K562 (cell line): Measurements from ENCODE around the gene CCDC136. TPM values are rescaled to one million over a fixed set of nuclear protein-coding genes. Genes with fewer than 3 reads are reported as not detected.

Experiments
- ADNP ChIP-seq: fragments of 200-800 bp; sonication (Bioruptor generic); IDR thresholded peaks from 2 replicates; pipeline ENCODE4 v1.6.1; 2016; ENCODE audit warnings: missing genetic modification characterization, missing compliant biosample characterization
- CREB3 ChIP-seq: fragments of 450-650 bp; conservative IDR thresholded peaks from 2 replicates; pipeline ENCODE4 v1.6.1; 2016; ENCODE audit warnings: missing genetic modification characterization, low read depth, mild to moderate bottlenecking, missing compliant biosample characterization, moderate library complexity
- ELF2 ChIP-seq: fragments of 250-450 bp; sonication (Bioruptor Pico); IDR thresholded peaks from 2 replicates; pipeline ENCODE4 v1.5.0; 2021; ENCODE audit warnings: mild to moderate bottlenecking
- ETS1 ChIP-seq: conservative IDR thresholded peaks from 2 replicates; pipeline ENCODE4 v1.6.1; 2011; ENCODE audit warnings: low read depth, mild to moderate bottlenecking, low read length; ENCODE audit not compliant: control insufficient read depth
- HDAC1 ChIP-seq, 2 experiments: fragments of 450-650 bp; IDR thresholded peaks; 2 replicates each; pipeline ENCODE4 v1.6.1; 2016 to 2017; ENCODE audit warnings: inconsistent platforms in 1 of 2, mild to moderate bottlenecking in 1 of 2, moderate library complexity in 1 of 2
- HDAC3 ChIP-seq: fragments of 450-650 bp; IDR thresholded peaks from 2 replicates; pipeline ENCODE4 v1.6.1; 2018; ENCODE audit warnings: borderline replicate concordance, mild to moderate bottlenecking, moderate library complexity; ENCODE audit not compliant: partially characterized antibody
- NR2F6 ChIP-seq: fragments of 450-650 bp; formaldehyde crosslinking; IDR thresholded peaks from 2 replicates; pipeline ENCODE4 v1.4.0; 2020; ENCODE audit warnings: mild to moderate bottlenecking
- RBBP5 ChIP-seq: fragments of 200-600 bp; sonication (generic); IDR thresholded peaks from 2 replicates; pipeline ENCODE4 v1.6.1; 2012; ENCODE audit warnings: borderline replicate concordance, mild to moderate bottlenecking, low read length, control low read depth, inconsistent platforms; ENCODE audit not compliant: insufficient read depth, poor library complexity, severe bottlenecking
- SAP30 ChIP-seq: fragments of 200-600 bp; sonication (generic); IDR thresholded peaks from 2 replicates; pipeline ENCODE4 v1.6.1; 2012; ENCODE audit warnings: borderline replicate concordance, low read depth, mild to moderate bottlenecking, moderate library complexity, low read length, control low read depth, inconsistent platforms; ENCODE audit not compliant: insufficient read depth, poor library complexity, severe bottlenecking
- TEAD1 ChIP-seq, 2 experiments: fragments of 450-650 bp in 1 of 2; sonication (generic) in 1 of 2; formaldehyde crosslinking; IDR thresholded peaks; 2 replicates each; pipeline versions ENCODE4 v1.4.0 to v1.8.0; 2020 to 2022; ENCODE audit warnings: mild to moderate bottlenecking in 2 of 2, missing genetic modification reagents in 1 of 2
- ZFP36 ChIP-seq: fragments of 150-350 bp; IDR thresholded peaks from 2 replicates; pipeline ENCODE4 v1.6.1; 2018; ENCODE audit warnings: low read length, low read depth; ENCODE audit not compliant: partially characterized antibody
- ZNF12 ChIP-seq: sonication (generic); formaldehyde crosslinking; IDR thresholded peaks from 2 replicates; pipeline ENCODE4 v1.4.0; 2020; ENCODE audit warnings: mild to moderate bottlenecking, missing genetic modification reagents
- polyA plus RNA-seq, 8 experiments: library from polyadenylated mRNA; depleted of rRNA in 4 of 8; stranded (reverse) in 5 of 8; unstranded in 3 of 8; fragments of >200 nt; fragmentation: Nextera tagmentation in 2 of 8; fragmentation: Illumina TruSeq in 1 of 8; extraction: Ambion mirVana in 2 of 8; extraction: Trizol in 1 of 8; gene quantifications; 2 replicates each; pipeline versions ENCODE4 v1.2.1 to v1.2.3, GENCODE V29; 2011 to 2014; ENCODE audit warnings: inconsistent platforms in 1 of 8, missing spikeins in 1 of 8
- total RNA-seq, 7 experiments: library from RNA; depleted of rRNA in 6 of 7; stranded (reverse); fragments of >200 nt in 6 of 7; fragmentation: Illumina TruSeq in 2 of 7; extraction: Trizol in 2 of 7; gene quantifications; 2 replicates each; pipeline versions ENCODE4 v1.2.1 to v1.2.3, GENCODE V29; 2011 to 2021; ENCODE audit warnings: low replicate concordance in 1 of 7
- TF ChIP-seq, protein P1 (sequence below), 2 experiments: fragments of 450-650 bp; conservative IDR thresholded peaks; 2 replicates each; pipeline ENCODE4 v1.6.1; 2017; ENCODE audit warnings: mild to moderate bottlenecking in 2 of 2, moderate library complexity in 2 of 2

Gene CCDC136
- total and polyA plus RNA-seq, 9 of the 15 experiments (the other 6 are each of a cell fraction or from before 2014, with no cell fraction given): 2.4 to 40.8 (median 26.5) TPM

- TF ChIP-seq HDAC3: no peak
- peak; percentile 42; the same call in 1 of the 2 replicates for TF ChIP-seq ETS1
- no peak for TF ChIP-seq ZNF12 (CRISPR knock-in tag)
- no peak for TF ChIP-seq ADNP (tag)
- TF ChIP-seq, protein P1, sequence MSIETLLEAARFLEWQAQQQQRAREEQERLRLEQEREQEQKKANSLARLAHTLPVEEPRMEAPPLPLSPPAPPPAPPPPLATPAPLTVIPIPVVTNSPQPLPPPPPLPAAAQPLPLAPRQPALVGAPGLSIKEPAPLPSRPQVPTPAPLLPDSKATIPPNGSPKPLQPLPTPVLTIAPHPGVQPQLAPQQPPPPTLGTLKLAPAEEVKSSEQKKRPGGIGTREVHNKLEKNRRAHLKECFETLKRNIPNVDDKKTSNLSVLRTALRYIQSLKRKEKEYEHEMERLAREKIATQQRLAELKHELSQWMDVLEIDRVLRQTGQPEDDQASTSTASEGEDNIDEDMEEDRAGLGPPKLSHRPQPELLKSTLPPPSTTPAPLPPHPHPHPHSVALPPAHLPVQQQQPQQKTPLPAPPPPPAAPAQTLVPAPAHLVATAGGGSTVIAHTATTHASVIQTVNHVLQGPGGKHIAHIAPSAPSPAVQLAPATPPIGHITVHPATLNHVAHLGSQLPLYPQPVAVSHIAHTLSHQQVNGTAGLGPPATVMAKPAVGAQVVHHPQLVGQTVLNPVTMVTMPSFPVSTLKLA (conservative IDR thresholded peaks at IDR 0.05): peak in 1 of 2 experiments; percentile 10; a peak in 1 of 4 replicates
- TF ChIP-seq CREB3 (tag): 0 out of 2 replicates have a peak, but pooled peaks have one; percentile 10
- TF ChIP-seq TEAD1 (CRISPR knock-in tag; IDR thresholded peaks at IDR 0.05): 0 out of 4 replicates have a peak, but pooled peaks of 1 of the 2 experiments have one; percentile 0
- no peak for TF ChIP-seq ELF2 (CRISPR knock-in tag)
- peak; percentile 18 for TF ChIP-seq RBBP5
- TF ChIP-seq NR2F6 (CRISPR knock-in tag): no peak
- peak; percentile 3 for TF ChIP-seq SAP30
- no peak for TF ChIP-seq ZFP36
- 0 out of 4 replicates have a peak, but pooled peaks of 1 of the 2 experiments have one; percentile 23 for TF ChIP-seq HDAC1 (IDR thresholded peaks at IDR 0.05)
Measured at GRCh38 chr7:128832880-128833147, 41.0 kb downstream of the CCDC136 start (continued).
